Fibroblast of villous mesenchyme (primary cell): ENCODE results near the gene SNRPA1. TPM values are rescaled to one million over a fixed set of nuclear protein-coding genes. Genes with fewer than 3 reads are reported as not detected.

Source experiments
- DNase-seq: peaks from one replicate; pipeline ENCODE4 v3.0.0-alpha.2; 2010; ENCODE audit warnings: low read depth
- H3K4me3 ChIP-seq: 2 replicates; pipeline ENCODE4 v1.5.1; 2011; ENCODE audit warnings: low read depth, mild to moderate bottlenecking, low read length
- CTCF ChIP-seq: IDR thresholded peaks from 2 replicates; pipeline ENCODE4 v1.5.1; 2012; ENCODE audit warnings: low read depth, mild to moderate bottlenecking, low read length; ENCODE audit not compliant: insufficient read depth
- total RNA-seq: library from RNA; depleted of rRNA; stranded (reverse); fragments of >200 nt; gene quantifications from 2 replicates; pipeline ENCODE4 v1.2.3, GENCODE V29; 2012

Gene SNRPA1
- total RNA-seq, 1 donor: 18.6 TPM

- peak overlapping the region; percentile 59 for H3K4me3 ChIP-seq
- TF ChIP-seq CTCF: no peak
- no peak for DNase-seq
Measured at GRCh38 chr15:101277943-101278564, 17.0 kb downstream of the SNRPA1 start.

DNA sequence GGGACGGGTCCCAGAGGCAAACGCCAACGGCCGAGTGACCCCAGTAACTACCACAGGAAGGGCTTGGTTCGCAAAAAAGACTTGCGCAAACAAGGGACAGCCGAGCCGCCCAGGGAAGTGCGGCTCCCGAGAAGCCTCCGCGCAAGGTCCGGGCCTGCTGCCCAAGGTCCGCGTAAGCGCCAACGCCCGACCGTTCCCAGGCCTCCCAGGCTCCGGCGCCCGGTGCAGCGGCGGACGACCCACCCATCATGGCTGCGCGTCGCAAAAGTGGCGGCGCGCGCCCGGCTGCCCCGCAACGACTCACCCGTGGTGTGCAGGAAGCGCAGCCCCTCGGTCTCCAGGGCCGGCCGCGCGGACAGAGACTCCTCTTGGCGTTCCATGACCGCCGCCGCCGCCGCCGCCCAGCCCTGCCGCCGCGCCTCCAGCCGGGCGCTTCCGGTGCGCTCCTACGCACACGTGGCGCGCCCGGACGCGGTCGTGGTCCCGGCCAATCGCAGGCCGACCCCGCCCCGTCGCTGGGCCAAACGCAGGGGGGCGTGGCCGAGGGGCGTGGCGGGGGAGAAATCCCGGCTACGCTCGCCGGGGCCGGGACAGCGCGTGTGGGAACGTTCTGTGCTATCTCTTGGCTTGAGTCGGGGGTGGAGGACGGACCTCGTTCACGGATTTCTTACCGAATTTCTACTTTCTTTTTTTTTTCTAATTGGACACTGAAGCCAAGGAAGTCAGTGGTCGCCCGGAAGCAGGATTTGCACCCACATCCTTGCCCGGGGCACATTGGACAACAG lies 17.8 kb downstream of the SNRPA1 start, which contains the start of gene SELENOS:
Gene SELENOS (minus strand): TSS at position 448 of the 785 bp plus-strand sequence. CDS start 68 bp downstream, at position 380.
- TF ChIP-seq CTCF: no peak
- peak within 1 kb of the TSS; percentile 90 for H3K4me3 ChIP-seq
- peak; percentile 94 for DNase-seq

DNA sequence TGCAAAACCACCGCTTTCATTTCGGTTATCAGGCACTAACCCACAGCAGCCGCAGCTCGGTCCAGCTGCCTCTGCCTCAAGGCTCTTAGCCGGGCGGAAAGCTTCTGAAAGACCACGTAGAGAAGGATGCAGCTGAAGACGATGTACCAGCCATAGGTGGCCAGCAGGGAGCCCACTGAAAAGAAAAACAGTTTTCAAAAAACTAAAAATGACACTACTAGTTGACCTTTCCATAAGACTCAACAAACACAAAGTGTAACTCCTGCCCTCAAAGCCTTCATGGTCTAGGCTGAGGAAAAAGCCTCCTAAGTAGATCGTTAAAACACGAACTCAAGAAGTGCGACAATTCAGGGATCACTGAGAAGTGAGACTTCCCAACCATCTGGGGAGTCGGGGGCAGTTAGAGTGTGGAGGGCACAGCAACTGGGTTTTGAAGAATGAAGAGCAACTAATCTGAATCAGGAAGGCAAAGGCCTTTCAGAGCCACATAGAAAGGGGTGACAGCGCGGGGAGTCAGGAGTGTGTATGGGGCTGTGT lies 18.5 kb downstream of the SNRPA1 start:
- peak; percentile 64 for DNase-seq
- peak overlapping the region; percentile 90 for H3K4me3 ChIP-seq
- TF ChIP-seq CTCF: peak; percentile 48

GRCh38 chr15:101275018-101275417 lies 20.0 kb downstream of the SNRPA1 start:
- H3K4me3 ChIP-seq: no peak overlapping the region
- no peak for TF ChIP-seq CTCF
- no peak for DNase-seq

DNA sequence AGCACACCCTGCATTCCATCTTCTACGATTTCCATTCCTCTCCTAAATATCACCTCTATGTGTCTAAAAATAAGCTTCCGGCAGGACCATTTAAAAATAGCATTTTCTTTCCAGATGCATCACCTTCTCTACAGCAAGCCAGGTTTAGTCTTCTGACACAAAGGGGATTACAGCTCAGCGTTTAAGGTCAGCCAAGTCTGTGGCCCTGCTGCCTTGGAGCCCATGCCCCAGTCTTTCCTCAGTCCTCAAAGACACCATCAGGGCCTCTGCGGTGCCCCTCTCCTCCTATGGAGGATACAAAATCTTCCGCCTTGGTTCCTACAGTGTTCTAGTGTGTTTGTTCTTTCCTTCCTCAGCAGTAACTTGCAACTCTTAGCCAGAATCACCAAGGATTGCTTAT lies 21.5 kb downstream of the SNRPA1 start:
- no peak for TF ChIP-seq CTCF
- no peak for DNase-seq
- H3K4me3 ChIP-seq: no peak overlapping the region

DNA sequence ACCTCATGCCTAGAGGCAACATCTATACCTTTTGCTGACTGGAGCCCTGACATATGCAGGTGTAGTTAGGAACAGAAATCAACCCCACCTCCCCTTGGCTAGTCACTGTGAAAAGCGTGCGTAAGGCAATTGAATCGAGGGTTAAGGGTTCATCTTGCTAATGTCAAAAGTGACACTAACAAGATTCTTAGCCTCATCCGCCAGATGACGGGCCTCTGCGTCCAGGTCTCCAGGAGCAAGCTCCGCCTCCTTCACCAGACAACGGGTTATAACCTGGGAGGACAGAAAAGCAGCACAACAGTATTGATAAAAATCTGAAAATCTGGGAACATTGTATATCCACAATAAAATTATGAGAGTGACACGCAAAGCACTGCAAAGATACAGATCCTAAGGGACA lies 22.5 kb downstream of the SNRPA1 start:
- no peak overlapping the region for H3K4me3 ChIP-seq
- DNase-seq: no peak
- no peak for TF ChIP-seq CTCF
